Liver (tissue), 9 donors: ENCODE data around the gene CENPV. TPM values are rescaled to one million over a fixed set of nuclear protein-coding genes. Genes with fewer than 3 reads are reported as not detected.

Experiments used
- DNase-seq: peaks from one replicate; pipeline ENCODE4 v3.0.0-alpha.2; 2017; ENCODE audit warnings: low spot score
- H3K27ac ChIP-seq, 2 donors: one replicate each; pipeline ENCODE4 v1.7.0; 2013; ENCODE audit warnings: inconsistent platforms in 2 of 2, low read length in 2 of 2, control low read depth in 1 of 2, low read depth in 1 of 2, mild to moderate bottlenecking in 1 of 2
- H3K27me3 ChIP-seq, 4 donors: one replicate each; pipeline versions ENCODE4 v1.6.1 to v1.7.0; 2013; ENCODE audit warnings: low read length in 3 of 4, inconsistent platforms in 1 of 4, mild to moderate bottlenecking in 1 of 4, moderate library complexity in 1 of 4; ENCODE audit not compliant: control insufficient read depth in 4 of 4, insufficient read depth in 4 of 4
- H3K36me3 ChIP-seq, 4 donors: one replicate each; pipeline versions ENCODE4 v1.6.1 to v1.7.0; 2013; ENCODE audit warnings: low read length in 3 of 4, mild to moderate bottlenecking in 3 of 4, low read depth in 1 of 4, moderate library complexity in 1 of 4; ENCODE audit not compliant: control insufficient read depth in 4 of 4, insufficient read depth in 3 of 4
- H3K4me1 ChIP-seq, 4 donors: one replicate each; pipeline versions ENCODE4 v1.6.1 to v1.7.0; 2013; ENCODE audit warnings: low read length in 3 of 4, mild to moderate bottlenecking in 3 of 4, moderate library complexity in 1 of 4; ENCODE audit not compliant: control insufficient read depth in 4 of 4, insufficient read depth in 4 of 4
- H3K4me3 ChIP-seq, 3 donors: one replicate each; pipeline versions ENCODE4 v1.6.1 to v1.7.0; 2013; ENCODE audit warnings: low read length in 3 of 3, control low read depth in 1 of 3, low read depth in 1 of 3, mild to moderate bottlenecking in 1 of 3
- H3K9ac ChIP-seq, 2 donors: one replicate each; pipeline ENCODE4 v1.7.0; 2013; ENCODE audit warnings: low read length in 2 of 2, mild to moderate bottlenecking in 2 of 2, moderate library complexity in 2 of 2, control low read depth in 1 of 2, low read depth in 1 of 2
- H3K9me3 ChIP-seq, 4 donors: one replicate each; pipeline versions ENCODE4 v1.6.1 to v1.7.0; 2013; ENCODE audit warnings: low read length in 3 of 4; ENCODE audit not compliant: control insufficient read depth in 4 of 4
- CTCF ChIP-seq: fragments of 150-350 bp; IDR thresholded peaks from 2 replicates; pipeline ENCODE4 v1.5.1; 2017; ENCODE audit warnings: improper control_type of control experiment, low read depth, low read length; ENCODE audit not compliant: missing input control
- EGR1 ChIP-seq, 2 donors: IDR thresholded peaks; 2 replicates each; pipeline ENCODE4 v1.6.1; 2016 to 2018; ENCODE audit warnings: antibody characterized with exemption in 2 of 2, low read depth in 2 of 2
- FOXA2 ChIP-seq: IDR thresholded peaks from 2 replicates; pipeline ENCODE4 v1.6.1; 2016; ENCODE audit warnings: antibody characterized with exemption
- GABPA ChIP-seq, 2 donors: IDR thresholded peaks in 1 of 2; conservative IDR thresholded peaks in 1 of 2; 2 replicates each; pipeline ENCODE4 v1.6.1; 2016; ENCODE audit warnings: antibody characterized with exemption in 2 of 2, mild to moderate bottlenecking in 1 of 2, moderate library complexity in 1 of 2
- HNF4A ChIP-seq, 2 donors: conservative IDR thresholded peaks; 2 replicates each; pipeline ENCODE4 v1.6.1; 2016; ENCODE audit warnings: antibody characterized with exemption in 2 of 2, mild to moderate bottlenecking in 2 of 2
- JUND ChIP-seq, 2 donors: IDR thresholded peaks; 2 replicates each; pipeline ENCODE4 v1.6.1; 2016; ENCODE audit warnings: antibody characterized with exemption in 2 of 2
- MAX ChIP-seq: IDR thresholded peaks from 2 replicates; pipeline ENCODE4 v1.6.1; 2016; ENCODE audit warnings: antibody characterized with exemption
- NR2F2 ChIP-seq: IDR thresholded peaks from 2 replicates; pipeline ENCODE4 v1.6.1; 2016; ENCODE audit warnings: antibody characterized with exemption
- RAD21 ChIP-seq, 2 donors: IDR thresholded peaks; 2 replicates each; pipeline ENCODE4 v1.6.1; 2016; ENCODE audit warnings: antibody characterized with exemption in 2 of 2, mild to moderate bottlenecking in 2 of 2
- REST ChIP-seq: IDR thresholded peaks from 2 replicates; pipeline ENCODE4 v1.6.1; 2016; ENCODE audit warnings: antibody characterized with exemption, mild to moderate bottlenecking
- ZBTB33 ChIP-seq: IDR thresholded peaks from 2 replicates; pipeline ENCODE4 v1.6.1; 2016; ENCODE audit warnings: antibody characterized with exemption
- WGBS: extraction: QIAGEN DNeasy Blood & Tissue Kit; methylation state at CpG from one replicate; pipeline ENCODE4 v1.1.7; 2013; 5-methylcytosine and 5-hydroxymethylcytosine counted together
- polyA plus RNA-seq, 2 donors: library from polyadenylated mRNA; stranded (reverse) in 1 of 2; unstranded in 1 of 2; fragments of 200-250 nt in 1 of 2; fragments of >200 nt in 1 of 2; fragmentation: Nextera tagmentation in 1 of 2; extraction: Ambion mirVana in 1 of 2; gene quantifications; one replicate each; pipeline versions ENCODE4 v1.2.1 to v1.2.3, GENCODE V29; 2013 to 2015
- total RNA-seq, 2 donors: library from RNA; depleted of rRNA; stranded (reverse); fragments of >200 nt; gene quantifications; one replicate each; pipeline ENCODE4 v1.2.3, GENCODE V29; 2014
- donor health status: healthy.
- donor health status: healthy.
- donor health status: healthy.
- donor health status: healthy.
- donor health status: healthy.

Gene CENPV
- total and polyA plus RNA-seq, 4 donors: 13.1 to 24.3 (median 18.2) TPM

GRCh38 chr17:16329519-16330271 lies 23.6 kb downstream of the CENPV start (continued):
- no peak for TF ChIP-seq NR2F2

GRCh38 chr17:16328997-16329396 lies 24.3 kb downstream of the CENPV start:
- no peak overlapping the region for H3K4me3 ChIP-seq
- 22% methylated on average over 1 of the region's 1 CpG for WGBS
- no peak overlapping the region for H3K27ac ChIP-seq
- no peak overlapping the region for H3K9ac ChIP-seq
- H3K4me1 ChIP-seq: peaks cover 0 to 10% (median 5%) of the 10 kb centered on the region in 4 donors
- no peaks in the 10 kb centered on the region for H3K9me3 ChIP-seq
- TF ChIP-seq JUND (IDR thresholded peaks at IDR 0.05): no peak
- peaks cover 0 to 3% (median under 1%) of the 10 kb centered on the region in 4 donors for H3K36me3 ChIP-seq
- H3K27me3 ChIP-seq: no peaks in the 10 kb centered on the region
- DNase-seq: no peak

GRCh38 chr17:16327018-16327417 lies 26.3 kb downstream of the CENPV start:
- H3K27me3 ChIP-seq: no peaks in the 10 kb centered on the region
- DNase-seq: no peak
- peaks cover 0 to 3% (median under 1%) of the 10 kb centered on the region in 4 donors for H3K36me3 ChIP-seq
- H3K4me1 ChIP-seq: peaks cover 0 to 10% (median 5%) of the 10 kb centered on the region in 4 donors
- H3K9me3 ChIP-seq: no peaks in the 10 kb centered on the region
- no peak for TF ChIP-seq CTCF
- TF ChIP-seq ZBTB33: no peak
- no peak for TF ChIP-seq MAX
- no peak for TF ChIP-seq HNF4A (conservative IDR thresholded peaks at IDR 0.05)
- TF ChIP-seq RAD21 (IDR thresholded peaks at IDR 0.05): no peak
- no peak for TF ChIP-seq GABPA (IDR thresholded peaks at IDR 0.05 in 1 of 2, conservative IDR thresholded peaks at IDR 0.05 in 1 of 2)
- H3K4me3 ChIP-seq: no peak overlapping the region
- no peak overlapping the region for H3K9ac ChIP-seq
- no peak overlapping the region for H3K27ac ChIP-seq
- 88% methylated on average over 3 of the region's 3 CpGs for WGBS

- H3K4me1 ChIP-seq: peaks cover 0 to 10% (median 5%) of the 10 kb centered on the region in 4 donors
- no peaks in the 10 kb centered on the region for H3K9me3 ChIP-seq
- 97% methylated on average over 1 of the region's 1 CpG for WGBS
- peaks cover 0 to 3% (median under 1%) of the 10 kb centered on the region in 4 donors for H3K36me3 ChIP-seq
- no peak overlapping the region for H3K27ac ChIP-seq
- no peaks in the 10 kb centered on the region for H3K27me3 ChIP-seq
- DNase-seq: no peak
- no peak overlapping the region for H3K4me3 ChIP-seq
- no peak overlapping the region for H3K9ac ChIP-seq
- no peak for TF ChIP-seq JUND (IDR thresholded peaks at IDR 0.05)
- TF ChIP-seq FOXA2: no peak
- TF ChIP-seq MAX: no peak
- no peak for TF ChIP-seq EGR1 (IDR thresholded peaks at IDR 0.05; ENCODE audit: low read depth in 2 of 2)
- no peak for TF ChIP-seq REST
- no peak for TF ChIP-seq GABPA (IDR thresholded peaks at IDR 0.05 in 1 of 2, conservative IDR thresholded peaks at IDR 0.05 in 1 of 2)
These were observed 27.3 kb downstream of the CENPV start for GRCh38 chr17:16325964-16326363.
